Loucy (cell line): ENCODE results near the gene FIS1.

Source experiments
- H2AFZ ChIP-seq: fragments of 200-600 bp; sonication (generic); 2 replicates; pipeline ENCODE4 v1.6.0; 2016; ENCODE audit warnings: antibody characterized with exemption, mild to moderate bottlenecking, low read length, moderate library complexity
- H3F3A ChIP-seq: fragments of 200-600 bp; 2 replicates; pipeline ENCODE4 v1.6.0; 2016; ENCODE audit warnings: antibody characterized with exemption, low read depth, mild to moderate bottlenecking
- H3K27me3 ChIP-seq: fragments of 200-600 bp; sonication (generic); 2 replicates; pipeline ENCODE4 v1.6.1; 2014; ENCODE audit warnings: low read length, mild to moderate bottlenecking; ENCODE audit not compliant: insufficient read depth, poor library complexity, severe bottlenecking
- H3K36me3 ChIP-seq: fragments of 200-600 bp; sonication (generic); 2 replicates; pipeline ENCODE4 v1.6.1; 2016; ENCODE audit warnings: low read length; ENCODE audit not compliant: insufficient read depth
- H3K4me1 ChIP-seq: fragments of 200-600 bp; sonication (generic); 2 replicates; pipeline ENCODE4 v1.5.1; 2014; ENCODE audit warnings: low read length, mild to moderate bottlenecking; ENCODE audit not compliant: insufficient read depth, poor library complexity, severe bottlenecking
- H3K4me2 ChIP-seq: fragments of 200-600 bp; sonication (generic); 2 replicates; pipeline ENCODE4 v1.6.0; 2014; ENCODE audit warnings: antibody characterized with exemption, low read length, low read depth, mild to moderate bottlenecking; ENCODE audit not compliant: poor library complexity, severe bottlenecking
- H3K4me3 ChIP-seq: fragments of 200-600 bp; sonication (generic); 2 replicates; pipeline ENCODE4 v1.5.1; 2014; ENCODE audit warnings: low read length, mild to moderate bottlenecking, mixed read lengths; ENCODE audit not compliant: poor library complexity, severe bottlenecking
- H3K79me2 ChIP-seq: fragments of 200-600 bp; sonication (generic); 2 replicates; pipeline ENCODE4 v1.6.1; 2014; ENCODE audit warnings: low read length; ENCODE audit not compliant: insufficient read depth
- H3K9ac ChIP-seq: fragments of 200-600 bp; sonication (generic); 2 replicates; pipeline ENCODE4 v1.6.0; 2014; ENCODE audit warnings: mild to moderate bottlenecking, low read depth, low read length, moderate library complexity; ENCODE audit not compliant: poor library complexity, severe bottlenecking
- H3K9me2 ChIP-seq: fragments of 200-600 bp; sonication (generic); replicated peaks from 2 replicates; pipeline ENCODE4 v1.6.1; 2016; ENCODE audit warnings: low read depth, low read length, mixed read lengths
- H3K9me3 ChIP-seq: fragments of 200-600 bp; sonication (generic); 2 replicates; pipeline ENCODE4 v1.6.1; 2014; ENCODE audit warnings: mild to moderate bottlenecking, antibody characterized with exemption, low read length, low read depth; ENCODE audit not compliant: insufficient read depth
- H4K20me1 ChIP-seq: fragments of 200-600 bp; sonication (generic); 2 replicates; pipeline ENCODE4 v1.6.0; 2014; ENCODE audit warnings: antibody characterized with exemption, low read length, mild to moderate bottlenecking; ENCODE audit not compliant: insufficient read depth, poor library complexity, severe bottlenecking
- CTCF ChIP-seq: fragments of 200-600 bp; sonication (generic); conservative IDR thresholded peaks from 2 replicates; pipeline ENCODE4 v1.5.1; 2014; ENCODE audit warnings: mild to moderate bottlenecking, antibody characterized with exemption, low read length
- EZH2phosphoT487 ChIP-seq: fragments of 200-600 bp; IDR thresholded peaks from 2 replicates; pipeline ENCODE4 v1.6.1; 2018; ENCODE audit warnings: antibody characterized with exemption, mild to moderate bottlenecking, moderate library complexity, borderline replicate concordance

FIS1 gene

GRCh38 chr7:101225650-101226049, 19.2 kb downstream of the FIS1 start:
- no peak overlapping the region for H2AFZ ChIP-seq
- no peaks in the 10 kb centered on the region for H3K9me3 ChIP-seq
- no peaks in the 10 kb centered on the region for H3F3A ChIP-seq
- no peaks in the 10 kb centered on the region for H3K36me3 ChIP-seq
- no peak overlapping the region for H3K9ac ChIP-seq
- H3K27me3 ChIP-seq, result no peaks in the 10 kb centered on the region
- peaks cover 6% of the 10 kb centered on the region; the same call in 1 of the 2 replicates for H3K79me2 ChIP-seq
- H3K9me2 ChIP-seq, result no peaks in the 10 kb centered on the region
- H4K20me1 ChIP-seq, result no peaks in the 10 kb centered on the region
- H3K4me1 ChIP-seq, result no peaks in the 10 kb centered on the region
- H3K4me3 ChIP-seq, result no peak overlapping the region
- TF ChIP-seq CTCF, result no peak
- no peak for TF ChIP-seq EZH2phosphoT487
- no peak overlapping the region for H3K4me2 ChIP-seq

- Histone ChIP-seq H3K4me3 (no peak overlapping the region), H4K20me1 (no peaks in the 10 kb centered on the region), H3K9ac (no peak overlapping the region), H3K36me3 (no peaks in the 10 kb centered on the region), H3K9me2 (no peaks in the 10 kb centered on the region), H3K79me2 (peaks cover 18% of the 10 kb centered on the region), H3F3A (no peaks in the 10 kb centered on the region), H2AFZ (no peak overlapping the region), H3K9me3 (no peaks in the 10 kb centered on the region), H3K4me2 (no peak overlapping the region), H3K4me1 (peaks cover 7% of the 10 kb centered on the region), H3K27me3 (no peaks in the 10 kb centered on the region)
- TF ChIP-seq EZH2phosphoT487 (no peak), CTCF (no peak)
These were observed 21.4 kb downstream of the FIS1 start for GRCh38 chr7:101223528-101223927.

DNA sequence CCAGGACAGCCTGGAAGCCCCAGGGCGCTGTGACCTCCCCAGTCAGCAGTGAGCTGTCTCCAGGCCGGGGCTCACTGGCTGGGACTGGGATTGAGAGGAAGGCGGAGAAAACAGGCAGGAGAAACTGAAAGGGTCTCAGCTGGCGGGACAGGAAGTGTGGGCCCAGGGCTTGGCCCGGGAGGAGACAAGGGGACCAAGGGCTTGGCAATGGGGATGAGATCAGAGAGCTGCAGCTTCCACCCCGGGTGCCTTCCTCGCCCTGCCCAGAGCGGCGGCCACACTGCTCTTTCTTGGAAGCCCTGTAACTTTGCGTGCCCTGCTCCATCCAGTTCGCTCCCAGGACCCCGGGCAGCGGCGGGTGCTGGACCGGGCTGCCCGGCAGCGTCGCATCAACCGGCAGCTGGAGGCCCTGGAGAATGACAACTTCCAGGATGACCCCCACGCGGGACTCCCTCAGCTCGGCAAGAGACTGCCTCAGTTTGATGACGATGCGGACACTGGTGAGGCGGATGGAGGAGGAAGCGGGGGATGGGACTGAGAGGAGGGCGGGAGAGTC, 22.5 kb downstream of the FIS1 start:
- Histone ChIP-seq H4K20me1 (no peaks in the 10 kb centered on the region), H3K36me3 (no peaks in the 10 kb centered on the region), H3K4me3 (no peak overlapping the region), H3K9me2 (no peaks in the 10 kb centered on the region), H3K27me3 (no peaks in the 10 kb centered on the region), H3F3A (no peaks in the 10 kb centered on the region), H3K9ac (no peak overlapping the region), H3K4me2 (no peak overlapping the region), H3K79me2 (peaks cover 22% of the 10 kb centered on the region), H3K9me3 (no peaks in the 10 kb centered on the region), H2AFZ (no peak overlapping the region), H3K4me1 (peaks cover 10% of the 10 kb centered on the region)
- no peak for TF ChIP-seq CTCF
- no peak for TF ChIP-seq EZH2phosphoT487
